Endometrial microvascular endothelial cells (primary cell): ENCODE data around the gene CCL21. TPM values are rescaled to one million over a fixed set of nuclear protein-coding genes. Genes with fewer than 3 reads are reported as not detected.

Source experiments
- in situ Hi-C: cut with HindIII; loops from 2 replicates; pipeline ENCODE4 v1.10.0; 2017; ENCODE audit warnings: low sequenced_read_pairs, low pct_unique_long_range_greater_than_20kb; ENCODE audit errors: inconsistent ontology term
- total RNA-seq: library from RNA; depleted of rRNA; stranded (reverse); fragments of >200 nt; gene quantifications from one replicate; pipeline ENCODE4 v1.2.3, GENCODE V29; 2015; ENCODE audit errors: inconsistent ontology term

Gene CCL21
- total RNA-seq, 1 donor from 2014 or later, result not detected

- in situ Hi-C loops, result no loop called here
Measured at GRCh38 chr9:34684816-34685215, 25.1 kb downstream of the CCL21 start.

- in situ Hi-C loops, result no loop called here
Measured at GRCh38 chr9:34684145-34684544, 25.8 kb downstream of the CCL21 start.

- in situ Hi-C loops, result no loop called here
Measured at GRCh38 chr9:34675869-34676268, 34.1 kb downstream of the CCL21 start.

- in situ Hi-C loops, result no loop called here
Measured at GRCh38 chr9:34675048-34675714, 34.8 kb downstream of the CCL21 start.

- in situ Hi-C loops, result no loop called here
Measured at GRCh38 chr9:34674440-34674839, 35.5 kb downstream of the CCL21 start.

- in situ Hi-C loops, result no loop called here
Measured at GRCh38 chr9:34671307-34671706, 38.6 kb downstream of the CCL21 start.

- in situ Hi-C loops, result no loop called here
Measured at GRCh38 chr9:34669809-34670562, 40.0 kb downstream of the CCL21 start.

- in situ Hi-C loops, result no loop called here
Measured at GRCh38 chr9:34665381-34666250, 44.3 kb downstream of the CCL21 start.

GRCh38 chr9:34665067-34665380 lies 44.9 kb downstream of the CCL21 start:
- in situ Hi-C loops, result no loop called here

- in situ Hi-C loops, result no loop called here
Measured at GRCh38 chr9:34664281-34665066, 45.5 kb downstream of the CCL21 start.

GRCh38 chr9:34663303-34663605 lies 46.7 kb downstream of the CCL21 start:
- in situ Hi-C loops, result no loop called here

- in situ Hi-C loops, result no loop called here
Measured at GRCh38 chr9:34662526-34663302, 47.2 kb downstream of the CCL21 start, which contains the start of gene CCL27. Gene CCL27, minus strand, starts transcription at chr9:34662657. Its CDS starts 24 bp downstream, at chr9:34662633.

- in situ Hi-C loops, result no loop called here
Measured at GRCh38 chr9:34659592-34660253, 50.2 kb downstream of the CCL21 start.

Other genes with a start within 250 kb of the CCL21 start
- gene ENHO, start 187.1 kb downstream of the CCL21 start, total RNA-seq, result 0.09 TPM
- gene CNTFR, start 120.4 kb downstream of the CCL21 start, total RNA-seq, result not detected
- 39.7 TPM for gene RPP25L, start 98.0 kb downstream of the CCL21 start, total RNA-seq
- 101 TPM for gene DCTN3, start 89.6 kb downstream of the CCL21 start, total RNA-seq
- gene ARID3C, start 81.1 kb downstream of the CCL21 start, total RNA-seq, result 0.09 TPM
- gene SIGMAR1, start 72.3 kb downstream of the CCL21 start, total RNA-seq, result 163 TPM
- gene GALT, start 63.5 kb downstream of the CCL21 start, total RNA-seq, result 20.5 TPM
- gene IL11RA, start 58.0 kb downstream of the CCL21 start, total RNA-seq, result 5.8 TPM
- not detected for gene CCL27, start 47.5 kb downstream of the CCL21 start, total RNA-seq
- not detected for gene CCL19, start 18.9 kb downstream of the CCL21 start, total RNA-seq
- not detected for gene PHF24, start 248.1 kb upstream of the CCL21 start, total RNA-seq